GM19397 (cell line): Measurements from ENCODE around the gene GDPD4.

Source experiments
- ATAC-seq: cut with Tn5 transposase; IDR thresholded peaks from one replicate; pipeline ENCODE4 v1.9.1; 2021; ENCODE audit warnings: mild to moderate bottlenecking, moderate library complexity; ENCODE audit not compliant: unreplicated experiment

The GDPD4 gene, protein sequence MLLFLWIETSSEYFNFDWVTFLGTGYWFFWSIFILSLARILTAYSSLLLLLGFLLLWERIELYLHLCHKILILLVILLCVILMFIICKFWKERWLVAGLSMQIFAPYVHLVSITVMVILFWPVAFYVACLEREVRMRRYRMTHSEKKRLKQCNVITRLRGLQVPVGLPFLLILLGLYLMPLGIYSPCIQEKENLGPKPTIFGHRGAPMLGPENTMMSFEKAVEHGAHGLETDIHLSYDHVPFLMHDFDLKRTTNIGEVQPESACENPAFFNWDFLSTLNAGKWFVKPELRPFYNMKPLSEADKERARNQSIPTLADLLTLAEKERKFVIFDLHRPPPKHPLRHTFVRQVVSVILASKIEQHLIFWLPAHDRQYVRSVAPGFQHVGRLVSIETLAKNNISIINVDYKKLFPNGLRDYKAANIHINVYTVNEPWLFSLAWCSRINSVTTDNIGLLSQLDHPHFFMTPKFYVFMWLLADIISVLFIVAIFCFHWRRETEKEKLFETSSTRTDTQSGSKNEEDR

DNA sequence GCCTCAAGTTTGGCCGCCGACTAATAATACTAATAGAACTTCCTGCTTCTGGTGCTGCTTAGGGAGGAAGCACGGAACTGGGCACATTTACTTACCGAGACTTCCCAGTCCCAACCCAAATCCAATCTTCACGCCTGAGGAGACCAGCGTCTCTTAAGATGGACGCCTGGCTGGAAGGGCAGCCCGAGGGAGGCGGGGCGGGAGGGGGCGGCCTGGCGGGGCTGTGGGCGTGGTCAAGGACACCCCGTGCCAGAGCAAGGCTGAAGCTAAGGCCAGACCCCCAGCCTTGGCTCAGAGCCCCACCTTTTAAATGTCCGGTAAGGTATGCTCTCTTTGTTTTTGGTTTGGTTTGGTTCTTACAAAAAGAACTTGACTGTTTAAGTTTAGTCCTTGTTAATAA, at the start of gene GDPD4:
TSS of gene GDPD4 (minus strand) at position 177 of the 400 bp plus-strand sequence. CDS start 16,549 bp downstream, outside the sequence.
- ATAC-seq = no peak

DNA sequence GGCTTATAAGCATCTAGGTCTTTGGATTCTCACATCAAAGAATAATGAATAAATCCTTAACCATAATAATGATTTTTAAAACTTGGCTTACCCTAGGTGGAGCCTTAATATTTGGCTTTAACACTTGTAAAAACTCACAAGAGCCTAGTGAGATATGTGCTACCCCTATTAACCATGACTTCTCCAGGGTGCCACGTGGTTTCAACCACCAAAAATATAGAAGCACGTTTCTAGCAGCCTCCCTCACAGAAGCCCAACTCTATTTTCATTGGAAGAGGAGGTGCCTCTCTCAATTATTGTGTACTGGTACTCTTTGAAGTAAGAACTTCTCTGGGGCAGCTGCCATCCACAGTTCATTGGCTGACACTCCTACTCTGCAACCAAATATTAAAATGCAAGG, 46.5 kb upstream of the GDPD4 start:
- no peak for ATAC-seq

DNA sequence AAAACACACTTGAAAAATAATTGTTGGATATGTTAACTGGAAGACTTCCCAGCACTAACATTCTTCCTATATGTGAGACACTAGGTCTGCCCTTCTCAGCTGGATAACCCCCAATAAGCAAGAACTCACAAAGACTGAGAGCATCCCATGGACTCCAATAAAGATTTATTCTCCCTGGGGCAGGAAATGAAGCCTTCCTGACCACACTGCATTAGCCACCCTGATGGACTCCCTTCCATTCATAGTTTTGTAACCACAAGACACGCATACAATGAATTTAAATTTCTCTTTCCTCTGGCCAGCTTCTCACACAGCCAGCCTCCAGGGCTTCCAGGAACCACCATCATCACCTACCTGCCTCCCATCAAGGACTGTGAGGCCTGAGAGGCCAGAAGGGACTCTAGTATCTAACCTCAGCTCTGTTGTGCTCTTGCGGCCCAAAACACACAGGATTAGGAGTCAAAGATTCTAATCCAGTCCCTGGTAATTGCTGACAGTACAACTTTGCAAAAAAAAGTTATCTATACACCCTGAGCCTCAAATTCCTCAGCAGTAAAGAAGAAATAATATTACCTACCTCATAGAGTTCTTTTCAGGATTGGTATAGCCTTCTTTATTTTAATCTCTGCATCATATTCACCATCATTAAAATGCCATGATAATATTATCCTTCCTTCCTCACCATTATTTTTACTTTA, 45.6 kb upstream of the GDPD4 start:
- no peak for ATAC-seq

DNA sequence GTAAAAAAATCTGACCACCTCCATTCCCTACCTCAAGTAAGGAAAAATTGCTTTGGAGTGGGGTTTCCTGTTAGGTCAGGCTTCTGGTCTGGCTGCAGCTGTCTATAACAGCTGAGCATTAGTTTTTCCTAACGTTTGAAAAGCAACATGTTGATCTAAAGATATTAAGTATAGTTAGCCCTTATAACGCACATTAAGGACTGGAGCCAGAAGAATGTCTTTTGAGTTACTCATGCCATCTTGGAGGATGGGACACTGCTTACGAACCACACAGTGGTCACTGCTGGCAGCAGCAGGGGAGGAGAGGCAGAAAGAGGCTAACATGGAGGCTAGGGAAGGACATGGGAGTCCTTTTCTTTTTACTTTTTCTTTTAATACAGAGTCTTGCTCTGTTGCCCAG, 44.1 kb upstream of the GDPD4 start:
- no peak for ATAC-seq

DNA sequence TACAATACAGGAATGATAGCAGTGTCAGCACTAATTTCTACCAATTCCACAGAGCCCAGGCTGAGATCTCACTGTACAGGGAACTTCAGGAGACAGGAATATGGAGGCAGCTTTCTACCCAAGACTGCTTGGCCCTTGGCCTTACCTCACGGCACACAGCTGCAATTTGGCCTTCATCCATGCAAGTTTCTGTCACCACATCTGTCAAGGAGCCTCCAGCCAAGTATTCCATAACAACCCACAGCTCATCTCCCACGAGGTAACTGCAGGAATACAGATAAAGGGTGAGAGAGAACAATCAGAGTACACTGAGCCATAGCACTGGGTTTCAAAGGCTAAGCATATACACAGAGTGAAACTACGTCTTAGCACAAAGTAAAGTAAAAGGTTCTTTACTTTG, 39.0 kb upstream of the GDPD4 start:
- no peak for ATAC-seq

DNA sequence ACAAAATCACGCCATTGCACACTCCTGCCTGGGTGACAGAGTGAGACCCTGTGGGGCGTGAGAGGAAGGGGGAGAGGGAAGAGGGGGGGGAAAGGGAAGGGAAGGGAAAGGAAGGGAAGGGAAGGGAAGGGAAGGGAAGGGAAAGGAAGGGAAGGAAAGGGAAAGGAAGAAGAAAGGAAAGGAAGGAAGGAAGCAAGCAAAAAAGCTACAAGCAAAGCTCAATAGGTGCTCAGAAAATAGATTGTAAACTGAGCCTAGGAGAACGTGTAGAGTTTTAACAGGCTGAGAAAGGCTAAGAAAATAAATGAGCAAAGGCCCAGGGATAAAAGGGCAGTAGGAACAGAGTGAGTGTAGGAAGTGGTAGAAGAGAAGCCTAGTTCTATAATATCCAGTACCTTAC, 30.8 kb upstream of the GDPD4 start:
- ATAC-seq = no peak

DNA sequence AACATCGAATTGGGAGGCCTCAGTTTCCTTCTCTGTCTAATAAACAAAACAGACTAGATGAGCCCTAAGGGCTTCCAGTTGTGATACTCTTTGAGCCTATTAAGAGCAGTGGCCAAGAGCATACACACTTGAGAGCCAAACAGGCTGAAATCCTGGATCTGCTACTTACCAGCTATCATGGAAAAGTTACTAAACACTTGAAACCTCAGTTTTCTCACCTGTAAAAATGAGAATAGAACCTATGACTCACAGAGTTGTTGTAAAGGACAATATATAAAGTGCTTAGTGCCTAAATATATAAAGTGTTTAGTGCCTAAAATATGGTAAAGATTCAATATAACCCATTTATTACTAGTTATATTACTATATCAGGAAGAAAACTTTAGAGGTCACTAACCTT, 23.7 kb upstream of the GDPD4 start:
- ATAC-seq = no peak

DNA sequence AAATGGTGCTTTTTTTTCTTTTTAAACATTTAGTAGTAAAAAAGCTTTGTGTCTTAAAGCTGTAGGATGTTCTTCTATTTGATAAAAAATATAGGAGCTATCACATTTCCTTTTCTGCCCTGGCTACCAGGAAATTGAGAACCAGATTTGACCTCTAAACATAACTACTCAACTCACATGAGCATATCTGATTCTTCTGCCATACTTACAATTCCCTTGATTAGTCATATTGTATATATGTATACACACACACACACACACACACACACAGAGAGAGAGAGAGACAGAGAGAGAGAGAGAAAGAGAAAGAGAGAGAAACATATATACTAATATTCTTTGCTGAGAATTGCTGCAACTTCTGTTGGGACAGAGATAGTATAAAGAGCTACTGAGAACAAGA, 23.0 kb upstream of the GDPD4 start:
- no peak for ATAC-seq

DNA sequence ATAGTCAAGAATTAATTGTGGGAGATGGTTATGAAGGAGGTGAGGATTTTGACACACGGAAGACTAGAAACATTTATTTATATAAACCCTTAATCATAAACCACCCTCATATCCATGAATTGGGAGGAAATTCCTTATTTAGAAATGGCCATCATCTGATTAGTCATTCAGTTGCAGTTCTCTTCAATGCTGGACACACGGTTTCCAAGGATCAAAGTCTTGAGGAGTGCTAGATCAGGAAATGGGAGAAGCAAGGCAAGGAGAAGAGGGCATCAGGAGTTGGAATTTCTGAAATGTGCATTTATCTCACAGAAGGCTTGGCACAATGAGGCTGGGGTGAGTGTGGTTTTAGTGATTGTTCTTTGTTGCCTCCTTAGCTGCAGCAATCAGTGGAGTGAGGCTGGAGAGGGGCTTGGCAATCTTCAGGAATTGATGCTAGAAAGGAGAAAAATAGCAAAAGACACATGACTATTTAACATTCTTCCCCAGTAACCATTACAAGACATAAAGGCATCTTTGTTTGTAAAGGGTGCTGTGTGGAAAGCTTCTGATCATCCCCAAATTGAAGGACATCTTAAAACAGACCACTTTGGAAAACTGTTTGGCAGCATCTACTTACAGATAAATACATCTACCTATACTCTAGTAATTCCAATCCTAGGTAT, 21.6 kb upstream of the GDPD4 start:
- ATAC-seq = no peak

DNA sequence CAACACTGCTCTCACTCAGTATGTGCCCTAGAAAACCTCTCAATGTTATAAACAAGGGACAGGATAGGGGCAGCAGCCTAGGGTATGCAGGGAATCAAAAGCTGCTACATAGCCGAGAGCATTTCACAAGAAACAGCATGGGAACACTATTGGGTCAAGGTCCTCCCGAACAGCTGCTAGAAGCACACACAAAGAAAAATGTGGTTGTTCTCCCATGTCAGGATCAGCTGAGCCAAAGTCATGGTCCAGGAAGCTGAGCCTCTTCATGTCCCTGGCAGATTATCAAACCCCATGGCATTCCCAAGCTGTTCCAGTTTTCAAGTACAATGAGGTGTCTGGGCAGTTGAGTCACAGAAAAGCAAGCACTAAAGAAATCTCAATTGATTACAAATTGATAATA, 21.0 kb upstream of the GDPD4 start:
- ATAC-seq = no peak

DNA sequence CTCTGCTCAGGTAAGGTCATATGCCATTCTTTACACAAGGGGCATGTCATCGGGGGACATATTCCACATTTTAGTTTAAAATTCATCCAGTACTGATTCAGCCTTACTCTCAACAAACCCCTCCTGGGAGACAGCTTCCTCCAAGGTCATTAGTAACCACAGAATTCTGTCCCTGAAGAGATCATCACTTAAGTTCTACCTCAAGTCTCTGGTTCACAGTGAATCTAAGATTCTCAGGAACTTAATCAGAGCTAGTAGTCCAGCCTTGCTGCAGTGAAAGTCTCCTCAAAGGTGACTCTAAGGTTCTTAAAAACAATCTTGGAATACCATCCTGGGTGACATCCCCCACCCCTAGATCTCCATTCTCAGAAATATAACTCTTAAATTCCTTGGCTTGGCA, 18.9 kb upstream of the GDPD4 start:
- no peak for ATAC-seq

DNA sequence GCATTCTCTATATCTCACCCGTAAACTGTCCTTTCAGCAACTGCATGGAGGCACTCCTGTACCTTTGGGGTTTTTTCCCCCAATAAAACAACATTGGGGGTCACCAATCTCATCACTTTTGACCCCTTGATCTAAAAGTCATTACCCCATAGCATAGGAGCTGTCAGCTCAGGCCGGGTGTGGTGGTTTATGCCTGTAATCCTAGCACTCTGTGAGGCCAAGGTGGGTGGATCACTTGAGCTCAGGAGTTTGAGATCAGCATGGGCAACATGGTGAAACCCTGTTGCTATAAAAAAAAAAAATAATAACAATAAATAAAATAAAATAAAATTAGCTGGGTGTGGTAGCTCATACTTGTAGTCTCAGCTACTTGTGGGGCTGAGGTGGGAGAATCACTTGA, 17.1 kb upstream of the GDPD4 start:
- ATAC-seq = no peak

DNA sequence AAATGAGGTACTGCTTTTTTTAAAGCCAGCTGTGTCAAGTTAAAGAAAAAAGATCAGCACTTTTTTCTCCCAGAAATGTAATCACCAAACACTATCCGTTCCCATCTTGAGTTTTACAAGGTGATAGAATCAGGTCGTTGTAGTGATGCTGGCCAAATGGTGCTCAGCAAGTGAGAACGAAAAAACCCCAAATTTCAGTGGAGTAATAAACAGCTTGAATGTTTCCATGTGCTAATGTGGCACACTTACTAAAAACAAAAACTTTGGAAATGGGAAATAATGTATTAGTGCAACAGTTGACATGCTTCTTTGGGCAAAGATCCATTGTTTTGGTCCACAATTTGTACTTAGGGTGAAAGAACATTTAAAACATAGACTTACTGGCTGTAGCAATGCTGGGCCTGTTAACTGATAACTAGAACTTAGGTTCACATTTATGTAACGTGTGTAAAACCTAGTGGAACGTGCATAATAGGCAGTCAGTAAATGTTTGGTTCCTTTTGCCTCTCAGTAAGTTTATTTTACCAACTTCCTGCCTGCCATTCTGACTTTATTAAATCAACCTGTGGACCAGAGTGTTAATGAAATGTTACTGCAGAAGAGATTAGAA, 15.4 kb upstream of the GDPD4 start:
- no peak for ATAC-seq

DNA sequence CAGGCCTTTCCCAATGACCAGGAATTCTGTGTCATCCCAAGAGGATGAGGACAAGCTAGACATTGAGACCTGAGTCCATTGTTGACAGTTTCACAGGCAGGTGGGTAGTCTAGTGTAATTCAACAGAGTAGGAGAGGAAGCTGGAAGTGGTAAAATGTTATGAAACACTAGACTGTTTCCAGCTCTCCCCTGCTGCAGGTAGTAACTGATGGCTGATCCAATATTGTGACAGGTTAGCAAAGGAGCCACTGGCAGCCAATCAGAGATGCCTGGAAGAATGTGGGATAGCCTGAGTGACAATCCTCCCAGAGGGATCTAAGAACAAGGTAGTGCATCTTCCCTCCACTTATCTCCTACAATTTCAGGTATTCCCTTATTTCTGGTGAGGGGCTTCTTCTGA, 10.6 kb upstream of the GDPD4 start:
- ATAC-seq = no peak

DNA sequence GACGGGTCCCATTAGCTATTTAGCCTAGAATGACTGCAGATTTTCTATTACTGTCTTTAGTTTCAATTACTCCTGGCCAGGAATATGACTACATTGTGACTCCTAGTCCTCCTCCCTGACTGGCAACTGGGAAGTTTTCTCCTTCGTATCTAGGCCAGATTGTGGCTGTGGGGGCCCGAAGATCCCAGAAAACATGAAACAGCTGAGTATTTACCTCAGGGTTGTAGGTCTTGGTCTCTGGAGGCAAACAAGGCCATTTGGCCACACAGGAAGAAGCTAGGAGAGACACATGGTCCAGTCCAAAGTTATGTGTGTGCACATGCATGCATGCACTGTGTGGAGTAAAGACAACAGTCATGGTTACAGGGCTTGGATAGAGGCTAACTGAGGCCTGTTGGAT, 10.2 kb upstream of the GDPD4 start:
- ATAC-seq = no peak

DNA sequence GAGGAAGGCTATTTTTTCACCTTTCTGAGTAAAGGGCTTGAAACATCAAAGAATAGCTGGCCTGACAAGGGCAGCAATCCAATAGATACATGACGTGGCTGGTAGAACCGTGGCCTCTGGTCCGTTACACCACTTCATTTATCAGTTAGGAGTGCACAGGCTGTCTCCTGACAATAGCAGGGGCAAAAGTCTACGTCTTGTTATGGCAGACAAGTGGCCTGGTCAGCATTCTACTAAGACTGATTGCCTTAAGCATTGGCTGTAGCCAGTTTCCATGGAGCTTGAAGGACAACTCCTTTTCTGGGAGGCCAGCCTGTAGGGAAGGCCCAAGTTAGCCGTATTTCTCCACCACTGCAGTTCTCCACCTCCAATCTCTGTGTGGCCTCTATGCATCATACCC, 9.2 kb upstream of the GDPD4 start:
- no peak for ATAC-seq

DNA sequence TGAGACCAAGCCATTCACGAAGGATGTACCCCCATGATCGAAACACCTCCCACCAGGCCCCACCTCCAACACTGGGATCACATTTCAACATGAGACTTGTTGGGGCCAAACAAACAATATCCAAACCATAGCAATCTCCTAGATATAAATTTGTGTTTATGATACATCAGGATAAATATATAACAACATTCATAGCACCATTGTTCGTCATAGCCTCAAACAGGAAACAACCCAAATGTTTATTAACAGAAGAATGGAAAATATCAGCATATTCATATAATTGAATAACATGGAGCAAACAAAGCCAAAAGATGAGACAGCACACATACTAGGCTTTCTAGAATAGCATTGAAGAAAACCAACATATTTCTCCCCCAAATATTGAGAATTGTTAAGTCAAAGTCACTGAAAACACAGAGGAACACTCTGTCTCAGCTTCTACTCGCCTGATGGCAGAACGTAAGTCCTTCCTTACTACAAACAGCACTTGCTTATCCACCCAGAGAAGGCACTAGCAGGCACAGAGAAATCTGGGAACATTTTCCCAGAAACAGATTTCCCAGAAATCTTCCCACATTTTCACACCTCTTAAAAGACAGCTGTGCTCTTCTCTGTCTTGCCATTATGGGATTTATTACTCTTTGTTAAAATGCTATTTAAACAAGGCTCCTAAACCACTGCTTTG, 8.1 kb upstream of the GDPD4 start:
- ATAC-seq = no peak

DNA sequence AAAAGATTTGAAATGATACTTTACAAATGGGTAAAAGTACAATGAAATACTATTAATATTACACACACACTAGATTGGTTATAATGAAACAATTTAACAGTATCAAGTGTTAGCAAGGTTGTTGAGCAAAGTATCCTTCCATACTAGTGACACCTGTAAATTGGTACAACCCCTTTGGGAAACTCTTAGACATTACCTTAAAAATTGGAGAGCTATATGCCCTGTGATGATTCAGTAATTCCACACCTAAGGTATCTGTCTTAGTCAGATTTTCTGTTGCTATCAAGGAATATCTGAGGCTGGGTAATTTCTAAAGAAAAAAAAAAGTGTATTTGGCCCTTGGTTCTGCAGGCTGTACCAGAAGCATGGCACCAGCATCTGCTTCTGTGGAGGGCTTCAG, 7.4 kb upstream of the GDPD4 start:
- ATAC-seq = no peak

DNA sequence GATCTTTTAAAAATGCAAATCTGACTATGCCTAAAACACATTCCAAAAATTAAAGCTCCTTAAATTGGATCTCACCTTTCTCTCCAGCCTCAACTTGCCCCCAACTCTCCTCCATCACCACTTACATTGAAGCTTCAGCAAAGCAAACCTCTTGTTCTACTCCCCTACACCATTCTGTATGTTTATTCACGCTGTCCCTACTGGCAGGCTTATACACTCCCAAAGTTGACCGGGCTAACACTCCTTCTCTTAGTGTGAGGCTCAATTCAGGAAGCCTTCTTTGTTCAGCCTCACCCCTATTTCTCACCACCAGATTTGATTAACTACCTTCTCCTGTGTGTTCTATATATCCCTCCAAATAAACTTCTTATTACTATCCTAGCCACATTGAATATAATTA, 1.8 kb upstream of the GDPD4 start:
- no peak for ATAC-seq

DNA sequence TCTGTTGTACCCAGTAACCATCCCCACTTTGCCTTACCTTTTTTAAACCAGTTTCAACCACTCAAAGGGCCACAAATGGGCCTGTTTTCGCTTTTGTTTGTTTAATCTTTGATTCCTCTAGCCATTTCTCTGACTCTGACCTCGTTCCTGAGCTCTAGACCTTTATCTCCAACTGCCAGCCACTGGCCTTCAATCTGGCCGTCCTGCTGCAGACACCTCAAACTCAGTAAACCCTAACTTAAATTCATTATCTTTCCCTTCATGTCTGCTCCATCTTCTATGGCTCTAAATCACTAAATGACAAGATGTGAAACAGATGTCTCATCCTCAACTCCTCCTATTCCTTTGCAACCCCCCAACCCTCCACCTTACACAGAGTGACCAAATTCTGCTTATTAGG, 1.3 kb upstream of the GDPD4 start:
- ATAC-seq = no peak

DNA sequence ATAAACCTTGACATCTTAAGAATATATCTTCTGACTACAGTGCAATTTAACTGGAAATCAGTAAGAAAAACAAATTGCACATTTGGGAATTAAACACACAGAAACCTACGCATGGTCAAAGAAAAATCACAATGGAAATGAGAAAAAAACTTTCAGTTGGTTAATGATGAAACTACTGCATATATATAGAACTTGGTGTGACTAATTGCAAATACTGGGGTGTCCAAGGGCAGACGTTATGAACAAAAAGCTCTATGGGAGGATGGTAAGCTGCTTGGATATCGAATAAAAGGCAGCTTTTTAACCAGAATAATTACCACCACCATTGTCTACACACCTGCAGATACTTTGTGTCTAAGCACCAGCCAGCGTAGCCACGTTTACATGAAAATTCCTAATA, 791 bp downstream of the GDPD4 start:
- ATAC-seq = no peak
